Osteocyte (in vitro differentiated cells): ENCODE results near the gene PARD3B. TPM values are rescaled to one million over a fixed set of nuclear protein-coding genes. Genes with fewer than 3 reads are reported as not detected.

Experiments used
- DNase-seq: peaks from one replicate; pipeline ENCODE4 v3.0.0; 2021; ENCODE audit warnings: mixed read lengths; ENCODE audit not compliant: unreplicated experiment; ENCODE audit errors: extremely low spot score
- H3K27ac Mint-ChIP-seq: one replicate; pipeline ENCODE4 v1.8.0; 2021; ENCODE audit warnings: mild to moderate bottlenecking, mixed read lengths; ENCODE audit not compliant: unreplicated experiment
- H3K27me3 Mint-ChIP-seq: one replicate; pipeline ENCODE4 v1.8.0; 2021; ENCODE audit warnings: mixed read lengths; ENCODE audit not compliant: unreplicated experiment
- H3K36me3 Mint-ChIP-seq: one replicate; pipeline ENCODE4 v1.8.0; 2021; ENCODE audit warnings: mixed read lengths; ENCODE audit not compliant: unreplicated experiment
- H3K4me1 Mint-ChIP-seq: one replicate; pipeline ENCODE4 v1.8.0; 2021; ENCODE audit warnings: mixed read lengths; ENCODE audit not compliant: unreplicated experiment
- H3K4me3 Mint-ChIP-seq: one replicate; pipeline ENCODE4 v1.8.0; 2021; ENCODE audit warnings: mild to moderate bottlenecking, moderate library complexity, mixed read lengths; ENCODE audit not compliant: unreplicated experiment
- H3K9me3 Mint-ChIP-seq: one replicate; pipeline ENCODE4 v1.8.0; 2021; ENCODE audit warnings: mixed read lengths; ENCODE audit not compliant: unreplicated experiment
- CTCF ChIP-seq: fragments of 200-600 bp; sonication (generic); IDR thresholded peaks from 2 replicates; pipeline ENCODE4 v1.5.0; 2021; ENCODE audit warnings: antibody characterized with exemption, mild to moderate bottlenecking, moderate library complexity
- total RNA-seq: library from RNA; stranded (reverse); gene quantifications from 2 replicates; pipeline ENCODE4 v1.2.1, GENCODE V29; 2021

The PARD3B gene
- total RNA-seq, 1 donor from 2014 or later = 26.7 TPM

- Mint-ChIP-seq H3K9me3 (peaks cover 3% of the 10 kb centered on the region), H3K4me3 (no peak overlapping the region), H3K27ac (no peak overlapping the region), H3K27me3 (peaks cover 1% of the 10 kb centered on the region), H3K4me1 (no peaks in the 10 kb centered on the region), H3K36me3 (peaks cover 1% of the 10 kb centered on the region)
- no peak for TF ChIP-seq CTCF
- no peak for DNase-seq
Observed at GRCh38 chr2:205453202-205453601, 907.9 kb downstream of the PARD3B start.

- peaks cover 3% of the 10 kb centered on the region for H3K9me3 Mint-ChIP-seq
- TF ChIP-seq CTCF = no peak
Observed at GRCh38 chr2:205456682-205457081, 911.4 kb downstream of the PARD3B start.

GRCh38 chr2:205460217-205460616, 914.9 kb downstream of the PARD3B start:
- H3K27ac Mint-ChIP-seq = no peak overlapping the region
- no peak for DNase-seq
- H3K9me3 Mint-ChIP-seq = peaks cover 3% of the 10 kb centered on the region
- H3K36me3 Mint-ChIP-seq = peaks cover 2% of the 10 kb centered on the region
- TF ChIP-seq CTCF = no peak
- H3K4me3 Mint-ChIP-seq = no peak overlapping the region
- H3K27me3 Mint-ChIP-seq = peaks cover 2% of the 10 kb centered on the region
- no peaks in the 10 kb centered on the region for H3K4me1 Mint-ChIP-seq

More at GRCh38 chr2:205456682-205457081, 911.4 kb downstream of the PARD3B start:
- Mint-ChIP-seq H3K27me3 (peaks cover 2% of the 10 kb centered on the region), H3K4me3 (no peak overlapping the region), H3K4me1 (no peaks in the 10 kb centered on the region), H3K27ac (no peak overlapping the region), H3K36me3 (peaks cover 2% of the 10 kb centered on the region)
- DNase-seq = no peak

- Mint-ChIP-seq H3K27me3 (peaks cover 2% of the 10 kb centered on the region), H3K9me3 (peaks cover 3% of the 10 kb centered on the region), H3K27ac (no peak overlapping the region), H3K36me3 (peaks cover 2% of the 10 kb centered on the region), H3K4me3 (no peak overlapping the region), H3K4me1 (no peaks in the 10 kb centered on the region)
- TF ChIP-seq CTCF = no peak
- no peak for DNase-seq
Observed at GRCh38 chr2:205461169-205461568, 915.9 kb downstream of the PARD3B start.

- no peak for DNase-seq
- no peak overlapping the region for H3K4me3 Mint-ChIP-seq
- no peak for TF ChIP-seq CTCF
- H3K9me3 Mint-ChIP-seq = no peaks in the 10 kb centered on the region
- H3K27me3 Mint-ChIP-seq = peaks cover 2% of the 10 kb centered on the region
- no peaks in the 10 kb centered on the region for H3K4me1 Mint-ChIP-seq
- peaks cover 2% of the 10 kb centered on the region for H3K36me3 Mint-ChIP-seq
- H3K27ac Mint-ChIP-seq = no peak overlapping the region
Observed at GRCh38 chr2:205461678-205462665, 916.7 kb downstream of the PARD3B start.
